Right lung (tissue), 10 donors: ENCODE measurements around the gene IKZF3. TPM values are rescaled to one million over a fixed set of nuclear protein-coding genes. Genes with fewer than 3 reads are reported as not detected.
"Not testable (repeated sequence)": the region's sequence is repeated elsewhere in the genome, so short reads cannot be mapped to it uniquely, and the experiment has no call there.

Source experiments
- DNase-seq, 2 donors: peaks; one replicate each; pipeline ENCODE4 v3.0.0-alpha.2; 2013
- long read RNA-seq, 8 donors: transcript quantifications; one replicate each; lab custom pipeline, GENCODE V29; 2026
- polyA plus RNA-seq, 5 donors: library from polyadenylated mRNA; unstranded; fragments of 120-200 nt; gene quantifications; one replicate each; pipeline versions ENCODE4 v1.2.1 to v1.2.3, GENCODE V29; 2013; ENCODE audit warnings: inconsistent platforms in 1 of 5, low replicate concordance in 1 of 5; ENCODE audit not compliant: insufficient read length in 5 of 5, insufficient read depth in 1 of 5

The IKZF3 gene
- 1 to 10 TPM; 1.1 to 1.8 (median 1.3) TPM for polyA plus RNA-seq
- long read RNA-seq, donor 1, result 0 reads
- long read RNA-seq, donor 2, result 0 reads
- long read RNA-seq, donor 3, partial matches to known transcripts, result 6 of 6 reads
- long read RNA-seq, donor 3, other reads (novel, unspliced or antisense), result 0 of 6 reads
- long read RNA-seq, donor 4, result 0 reads
- long read RNA-seq, donor 5, result 0 reads
- long read RNA-seq, donor 6, result 0 reads
- long read RNA-seq, donor 7, result 0 reads
- long read RNA-seq, donor 8, result 0 reads

DNA sequence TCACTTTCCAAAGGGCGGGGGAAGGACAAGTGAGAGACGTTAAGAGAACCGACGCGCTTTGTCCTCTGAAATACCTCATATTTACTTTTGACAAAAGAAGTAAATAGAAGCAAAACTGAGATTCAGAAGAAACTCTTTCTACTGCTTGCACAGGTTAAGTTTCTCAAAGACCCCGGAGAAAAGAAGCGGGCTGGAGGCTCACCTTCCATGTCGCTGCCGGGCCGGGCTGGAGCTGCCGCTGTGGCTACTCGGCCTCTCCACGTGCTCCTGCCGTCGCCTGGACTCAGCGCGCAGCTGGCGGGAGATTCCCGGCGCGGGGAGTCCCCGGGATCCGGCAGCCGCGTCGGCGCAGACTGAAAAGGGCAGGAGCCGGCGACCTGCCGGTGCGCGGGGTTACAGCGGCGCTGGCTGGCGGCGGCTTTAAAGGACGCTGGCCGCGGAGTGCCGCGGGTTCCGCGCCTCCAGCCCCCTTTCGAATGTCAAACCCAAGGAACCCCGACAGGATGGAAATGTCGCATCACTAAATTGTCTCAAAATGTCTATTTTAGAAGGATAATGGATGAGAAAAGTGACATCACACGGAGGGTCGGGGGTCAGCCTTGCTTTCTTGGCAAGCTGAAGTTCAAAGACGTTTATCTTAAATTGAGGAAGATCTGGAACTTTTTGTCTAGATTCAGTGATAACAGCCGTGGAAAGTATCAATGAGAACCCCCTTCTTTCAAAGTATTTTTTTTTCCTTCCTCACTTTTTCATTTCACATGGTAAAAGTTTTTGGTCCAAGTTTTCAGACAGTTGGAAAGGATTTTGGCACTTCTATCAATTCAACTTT lies at the start of gene IKZF3:
Gene IKZF3 (minus strand): TSS at position 395 of the 829 bp plus-strand sequence. CDS start 186 bp downstream, at position 209.
- peak; percentile 48 to 60 for DNase-seq

DNA sequence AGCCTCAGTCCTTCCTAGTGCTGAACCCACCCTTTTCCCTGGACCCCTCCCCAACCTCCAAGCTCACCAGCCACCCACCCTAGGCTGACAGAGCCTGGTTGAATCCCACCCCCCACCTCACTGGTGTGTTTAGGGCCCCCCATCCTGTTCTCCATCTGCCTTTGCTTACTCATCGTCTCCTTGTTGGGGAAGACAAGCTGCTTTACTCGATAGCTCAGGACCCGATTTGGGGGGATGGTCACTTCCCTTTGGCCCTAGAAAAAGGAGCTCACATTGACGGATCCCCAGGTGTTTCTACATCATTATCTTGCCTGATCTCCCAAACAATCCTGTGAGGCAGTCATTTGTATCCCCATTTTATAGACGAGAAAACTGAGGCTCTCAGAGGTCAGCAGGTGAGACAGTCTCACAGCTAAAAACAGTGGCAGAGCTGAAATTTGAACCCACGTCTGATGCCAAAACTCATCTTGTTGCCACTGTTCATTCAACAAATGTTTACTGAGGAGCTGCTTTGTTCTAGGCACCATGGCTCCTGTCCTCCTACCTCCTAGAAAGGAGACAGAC lies 44.8 kb upstream of the IKZF3 start:
- no peak for DNase-seq

DNA sequence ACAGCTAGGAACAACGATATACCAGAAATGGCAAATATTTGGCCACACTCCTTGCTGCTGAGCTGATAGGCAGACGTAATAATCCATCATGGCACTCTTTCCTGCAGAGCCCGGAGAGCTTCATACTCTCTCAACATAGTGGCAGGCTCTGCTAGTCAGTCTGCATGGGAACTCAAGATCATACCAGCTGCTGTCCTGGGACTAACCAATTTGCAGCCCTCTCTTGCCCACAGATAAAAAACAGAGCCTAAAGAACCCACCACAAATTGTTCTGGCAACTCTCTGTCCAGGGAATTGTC lies 40.8 kb upstream of the IKZF3 start:
- no peak for DNase-seq

DNA sequence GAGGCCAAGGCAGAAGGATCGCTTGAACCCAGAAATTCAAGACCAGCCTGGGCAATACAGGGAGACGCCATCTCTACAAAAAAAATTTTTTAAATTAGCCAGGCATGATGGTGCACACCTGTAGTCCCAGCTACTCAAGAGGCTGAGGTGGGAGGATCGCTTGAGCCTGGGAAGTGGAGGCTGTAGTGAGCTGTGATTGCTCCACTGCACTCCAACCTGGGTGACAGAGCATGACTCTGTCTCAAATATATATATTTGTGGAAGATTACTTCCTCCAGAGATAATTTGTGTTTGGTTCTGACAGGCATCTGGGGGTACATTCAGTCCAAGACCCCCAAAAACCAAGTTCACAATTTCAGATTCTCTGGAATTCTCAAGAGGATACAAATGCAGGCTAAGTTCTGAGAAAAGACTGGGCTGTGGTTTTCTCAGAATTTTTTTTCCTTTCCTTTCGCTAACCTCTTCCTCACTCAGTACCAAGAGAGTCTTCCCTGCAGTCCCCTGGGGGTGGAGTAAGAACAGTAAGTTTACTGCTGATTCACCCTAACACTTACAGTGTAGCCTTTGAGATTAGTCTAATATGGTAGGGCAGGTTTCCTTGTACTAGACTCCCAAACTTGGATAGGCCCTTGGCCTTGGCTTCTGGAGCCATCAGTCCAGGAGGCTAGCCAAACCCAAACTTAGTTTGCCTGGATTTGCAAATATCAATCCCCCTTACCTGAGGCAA lies 39.2 kb upstream of the IKZF3 start:
- DNase-seq, result no peak

DNA sequence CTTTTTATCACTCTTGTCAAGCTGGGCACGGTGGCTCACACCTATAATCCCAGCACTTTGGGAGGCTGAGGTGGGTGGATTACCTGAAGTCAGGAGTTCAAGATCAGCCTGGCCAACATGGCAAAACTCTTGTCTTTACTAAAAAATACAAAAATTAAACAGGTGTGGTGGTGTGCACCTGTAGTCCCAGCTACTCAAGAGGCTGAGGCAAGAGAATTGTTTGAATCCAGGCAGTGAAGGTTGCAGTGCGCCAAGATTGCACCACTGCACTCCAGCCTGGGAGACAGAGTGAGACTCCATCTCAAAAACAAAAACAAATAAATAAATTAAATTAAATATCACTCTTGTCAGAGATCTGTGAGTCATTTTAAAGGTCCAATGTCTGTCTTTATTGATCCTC lies 37.9 kb upstream of the IKZF3 start:
- not testable (repeated sequence) for DNase-seq

DNA sequence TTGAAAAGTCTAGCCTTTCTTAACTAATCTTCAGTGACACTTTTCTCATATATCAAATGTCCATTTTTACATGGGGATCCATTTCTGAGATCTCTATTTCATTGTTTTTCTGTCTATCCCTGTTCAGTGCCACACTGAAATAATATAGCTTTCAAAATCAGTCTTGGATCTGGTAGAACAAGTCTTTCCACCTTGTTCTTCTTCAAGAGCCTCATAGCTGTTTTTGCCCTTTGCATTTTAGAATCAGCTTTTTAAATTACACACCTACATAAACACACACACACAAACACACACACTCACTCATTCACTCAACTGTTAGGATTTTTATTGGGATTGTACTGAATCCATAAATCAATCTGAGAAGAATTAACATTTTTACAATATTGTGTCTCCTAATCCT lies 35.1 kb upstream of the IKZF3 start:
- peak; percentile 5 to 7 for DNase-seq

DNA sequence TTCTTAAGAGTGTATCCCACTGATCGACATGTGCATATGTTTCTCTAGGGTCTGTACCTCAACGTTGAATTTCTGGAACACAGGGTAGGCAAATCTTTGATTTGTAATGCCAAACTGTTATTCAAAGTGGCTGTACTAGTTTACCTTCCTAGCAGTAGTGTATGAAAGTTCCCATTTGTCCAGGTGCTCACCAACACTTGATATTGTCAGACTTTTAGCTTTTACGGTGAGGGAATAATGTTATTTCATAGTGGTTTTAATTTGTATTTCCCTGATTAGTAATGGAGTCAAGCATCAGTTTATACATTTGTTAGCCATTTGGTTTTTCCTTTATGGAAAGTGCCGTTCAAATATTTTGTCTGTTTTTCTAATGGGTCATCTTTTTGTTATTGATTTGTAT lies 34.0 kb upstream of the IKZF3 start:
- no peak for DNase-seq

DNA sequence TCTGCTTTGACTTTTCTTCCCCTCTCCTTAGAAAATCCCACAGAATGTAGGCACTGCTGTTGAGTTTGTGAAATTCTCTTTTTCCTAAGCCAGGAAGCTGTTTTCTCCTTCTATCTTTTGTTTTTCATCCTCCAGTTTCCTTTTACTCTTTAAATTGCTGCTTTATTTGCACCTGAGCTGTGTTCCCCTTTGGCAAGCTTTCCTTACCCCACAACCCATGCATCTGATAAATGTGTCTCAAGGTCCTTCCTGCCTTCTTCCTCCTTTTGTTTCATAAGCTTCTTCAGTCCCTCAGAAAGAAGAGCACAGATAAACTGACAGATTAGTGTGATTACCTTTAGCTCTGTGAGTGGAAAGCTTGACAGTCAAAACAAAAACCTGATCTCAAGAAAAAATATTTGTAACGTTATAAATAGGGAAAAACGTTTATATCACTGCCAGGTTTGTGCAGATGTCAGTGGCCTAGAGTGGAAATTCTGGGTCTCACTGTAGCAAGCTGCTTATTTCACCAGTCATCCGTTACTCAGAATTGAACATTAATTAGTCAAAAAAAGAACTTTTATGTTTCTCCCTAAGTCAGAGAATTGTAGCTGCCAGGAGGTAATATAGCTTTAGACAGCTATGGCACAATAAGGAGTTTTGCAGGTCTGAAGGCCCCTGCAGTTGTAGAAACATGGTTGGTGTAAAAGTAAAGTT lies 30.7 kb upstream of the IKZF3 start:
- no peak for DNase-seq

DNA sequence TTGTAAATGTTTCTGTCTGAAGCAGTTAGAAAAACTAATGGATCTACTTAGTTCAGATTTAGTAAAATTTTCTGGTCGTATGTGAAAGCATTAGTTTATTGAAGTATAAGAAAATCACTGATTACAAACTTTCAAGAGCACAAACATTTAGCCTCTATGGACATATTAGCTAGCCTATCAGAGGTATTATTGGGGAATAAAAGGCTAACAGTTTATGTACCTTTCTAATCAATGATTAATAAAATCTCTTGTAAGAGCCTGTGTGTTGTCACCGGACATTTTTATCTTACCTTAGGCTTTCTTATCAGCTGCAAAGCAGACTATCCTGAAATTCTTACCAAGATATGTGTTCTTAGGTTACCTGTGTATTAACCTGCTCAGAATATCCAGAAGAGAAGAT lies 25.1 kb upstream of the IKZF3 start:
- DNase-seq, result no peak

DNA sequence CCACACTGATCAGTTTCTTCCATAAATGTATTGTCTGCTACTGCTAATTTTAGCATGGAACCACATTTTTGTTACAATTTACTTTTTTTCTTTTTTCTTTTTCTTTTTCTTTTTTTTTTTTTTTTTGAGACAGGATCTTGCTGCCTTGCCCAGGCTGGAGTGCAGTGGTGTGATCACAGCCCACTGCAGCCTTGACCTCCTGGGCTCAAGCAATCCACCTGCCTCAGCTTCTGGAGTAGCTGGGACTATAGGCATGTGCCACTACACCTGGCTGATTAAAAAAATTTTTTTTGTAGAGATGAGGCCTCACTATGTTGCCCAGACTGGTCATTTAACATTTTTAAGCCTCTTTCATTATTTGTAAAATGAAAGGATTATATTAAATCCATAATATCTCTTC lies 23.0 kb upstream of the IKZF3 start:
- no peak for DNase-seq

DNA sequence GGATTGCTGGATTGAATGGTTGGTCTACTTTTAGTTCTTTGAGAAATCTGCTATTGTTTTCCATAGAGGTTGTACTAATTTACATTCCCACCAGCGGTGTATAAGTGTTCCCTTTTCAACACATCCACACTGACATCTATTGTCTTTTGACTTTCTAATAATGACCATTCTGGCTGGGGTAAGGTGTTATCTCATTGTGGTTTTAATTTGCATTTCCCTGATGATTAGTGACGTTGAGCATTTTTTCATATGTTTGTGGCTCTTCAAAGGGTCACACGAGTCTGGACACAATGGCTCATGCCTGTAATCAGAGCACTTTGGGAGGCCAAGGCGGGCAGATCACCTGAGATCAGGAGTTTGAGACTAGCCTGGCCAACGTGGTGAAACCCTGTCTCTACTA lies 22.0 kb upstream of the IKZF3 start:
- not testable (repeated sequence) for DNase-seq

DNA sequence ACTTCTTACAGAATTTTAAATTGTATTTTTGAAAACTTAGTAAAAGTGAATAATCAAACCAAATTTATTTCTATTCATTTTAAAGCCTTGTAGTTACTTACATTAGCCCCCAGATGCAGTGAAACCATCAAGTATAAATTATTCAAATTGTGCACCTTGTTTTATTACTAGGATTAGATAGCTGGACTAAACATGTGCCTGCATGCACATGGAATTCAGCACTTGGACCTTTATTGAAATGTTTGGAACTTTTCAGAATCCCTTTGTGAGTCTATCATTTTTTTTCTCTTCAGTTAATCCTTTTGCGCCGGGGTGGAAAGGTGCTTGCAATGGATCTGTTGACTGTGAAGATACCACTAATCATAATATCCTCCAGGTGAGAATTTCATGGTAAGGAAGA lies 8.6 kb upstream of the IKZF3 start:
- no peak for DNase-seq

DNA sequence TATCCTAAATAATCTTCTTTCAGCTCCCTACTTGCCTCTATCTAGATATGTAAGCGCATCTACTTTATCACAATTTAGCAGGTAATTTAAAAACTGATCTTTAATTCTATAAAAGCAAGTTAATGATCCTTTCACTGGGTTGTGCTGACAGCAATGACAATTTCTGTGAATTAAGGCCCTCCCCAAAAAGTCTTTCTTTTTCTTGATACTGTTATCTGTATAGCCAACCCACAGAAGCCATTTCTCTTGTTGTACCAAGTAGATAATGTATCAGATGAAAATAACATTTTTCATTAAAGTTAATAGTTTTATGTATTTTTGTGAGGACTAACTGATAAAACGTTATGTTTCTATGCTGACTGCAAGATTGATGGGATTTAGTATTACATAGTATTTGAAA lies 7.7 kb upstream of the IKZF3 start:
- DNase-seq, result no peak

DNA sequence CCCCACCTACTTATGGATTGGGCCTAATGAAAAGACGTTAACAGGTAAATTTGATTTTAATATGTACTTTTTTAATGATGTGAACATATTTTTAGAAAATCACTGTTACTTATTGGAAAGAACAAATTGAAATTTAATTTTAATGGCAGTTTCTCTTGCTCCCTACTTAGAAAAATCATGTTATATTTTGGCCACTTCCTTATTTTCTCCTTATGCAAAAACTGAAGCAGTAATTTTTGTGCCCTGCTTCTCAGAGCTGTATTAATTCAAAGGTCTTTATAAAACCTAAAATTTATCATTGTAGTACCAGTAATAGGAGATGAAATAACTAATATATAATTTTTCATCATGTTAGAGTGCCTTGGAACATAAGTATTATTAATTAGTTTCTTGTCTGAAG lies 6.7 kb upstream of the IKZF3 start:
- no peak for DNase-seq

DNA sequence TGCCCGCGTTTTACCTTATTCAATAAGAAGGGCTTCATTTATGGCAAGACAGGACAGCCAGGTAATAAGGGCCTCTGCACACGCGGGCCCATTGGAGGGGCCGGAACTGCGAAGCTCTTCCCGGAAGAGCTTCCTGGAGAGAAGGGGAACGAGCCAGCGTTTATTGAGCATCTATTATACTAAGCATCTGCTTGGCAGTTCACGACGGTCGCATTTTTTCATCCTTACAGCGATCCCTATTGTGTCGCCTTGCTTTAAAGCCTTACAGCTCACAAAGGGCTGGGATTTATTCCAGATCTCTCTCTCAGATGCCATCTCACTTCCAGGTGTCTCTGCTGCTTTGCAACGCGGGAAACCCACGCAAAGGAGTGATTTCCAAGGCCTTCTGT lies 4.4 kb upstream of the IKZF3 start:
- no peak for DNase-seq

DNA sequence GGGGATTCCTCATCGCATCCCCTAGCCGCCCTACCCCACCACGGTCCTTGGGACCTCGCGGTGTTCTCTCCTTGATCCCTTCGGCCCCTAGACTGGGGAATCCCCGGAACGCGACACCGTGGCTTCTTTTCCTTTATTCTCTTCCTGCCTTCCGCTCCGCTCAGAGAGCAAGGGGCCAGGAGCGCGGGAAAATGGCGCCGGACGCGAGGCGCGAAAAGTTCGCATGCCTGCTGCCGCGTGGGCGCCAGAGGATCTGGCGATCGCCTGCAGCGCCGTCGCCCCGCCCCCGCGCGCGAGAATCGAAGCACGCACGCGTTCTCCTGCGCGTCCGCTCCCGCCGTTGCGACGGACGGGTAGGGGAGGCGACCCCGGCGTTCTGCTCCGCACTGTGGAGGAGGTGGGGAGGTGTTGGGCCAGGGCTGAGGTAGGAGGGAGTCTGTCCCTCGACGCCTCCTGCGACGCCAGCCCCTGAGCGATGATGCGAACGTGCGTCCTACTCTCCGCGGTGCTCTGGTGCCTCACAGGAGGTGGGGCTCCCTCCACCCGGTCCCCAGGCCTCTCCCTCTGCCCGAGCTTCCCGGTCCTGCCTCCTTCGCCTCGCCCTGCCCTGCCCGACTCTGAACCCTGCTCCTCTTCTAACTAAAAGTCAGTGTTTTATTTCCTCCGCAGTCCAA lies 3.9 kb upstream of the IKZF3 start, which contains the start of gene ZPBP2:
Gene ZPBP2 (plus strand): TSS at position 323 of the 674 bp plus-strand sequence. CDS start 153 bp downstream, at position 476.
- DNase-seq, result no peak

DNA sequence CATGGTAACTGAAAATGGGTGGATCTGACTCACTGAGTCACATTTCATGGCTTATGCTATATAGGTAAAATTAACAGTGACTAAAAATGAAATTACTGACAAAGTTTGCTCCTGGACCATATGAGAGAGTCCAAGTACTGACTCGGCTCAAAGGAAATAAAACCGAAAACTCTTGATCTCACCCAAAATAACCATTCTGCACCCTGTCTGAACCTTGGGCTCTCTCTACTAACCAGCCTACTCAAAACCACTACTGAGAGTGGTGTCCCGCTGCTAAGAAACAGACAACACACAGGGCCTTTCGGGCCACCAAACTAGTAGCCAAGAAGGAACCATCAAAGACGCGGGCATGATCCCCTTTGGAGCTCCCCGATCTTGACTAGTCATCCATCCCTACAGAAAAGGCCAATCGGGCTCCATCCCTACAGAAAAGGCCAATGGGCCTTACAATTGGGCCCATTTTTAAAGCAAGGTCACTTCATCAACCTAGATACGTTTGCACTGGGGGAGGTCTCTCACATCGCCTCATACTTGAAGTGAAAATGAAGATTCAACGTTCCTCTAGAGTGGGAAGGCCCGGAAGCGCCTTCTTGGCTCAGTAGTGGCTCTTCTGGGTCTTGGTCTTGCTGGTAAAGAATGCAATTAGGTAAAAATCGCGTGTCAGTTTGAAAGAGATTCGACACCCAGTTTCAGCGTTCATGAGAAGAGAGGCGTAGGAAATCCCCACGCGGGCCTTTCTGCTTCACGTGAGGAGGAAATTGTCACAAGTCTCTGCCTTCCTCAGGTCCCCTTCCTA lies 3.2 kb upstream of the IKZF3 start:
- no peak for DNase-seq

DNA sequence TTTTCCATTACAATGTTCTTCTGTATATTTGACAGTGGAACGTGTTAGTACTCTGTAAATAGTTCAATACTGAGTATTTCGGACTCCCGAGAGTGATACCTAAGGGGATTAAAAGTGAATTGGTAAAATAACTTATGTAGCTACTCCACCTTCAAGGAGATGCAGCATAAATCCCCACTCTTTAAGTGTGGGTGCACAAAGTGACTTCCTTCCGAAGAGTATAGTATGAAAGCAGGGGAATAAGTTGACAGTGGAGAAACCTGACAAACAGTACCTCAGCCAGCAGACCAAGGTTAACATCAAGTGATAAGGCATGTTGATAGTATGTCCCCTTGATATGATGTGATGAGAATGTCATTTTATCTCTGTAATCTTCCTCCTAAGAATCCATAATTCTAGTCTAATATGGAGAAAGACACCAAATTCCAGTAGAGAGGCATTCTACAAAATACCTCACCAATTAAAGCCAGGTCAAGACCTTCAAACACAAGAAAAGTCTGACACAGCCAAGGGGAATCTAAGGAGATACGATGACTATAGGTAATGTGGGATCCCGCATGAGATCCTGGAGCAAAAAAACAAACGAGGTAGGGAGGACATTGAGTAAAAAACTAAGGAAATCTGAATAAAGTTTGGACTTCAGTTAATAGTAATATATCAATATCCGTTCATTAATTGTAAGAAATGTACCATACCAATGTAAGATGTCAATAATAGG lies 2.1 kb upstream of the IKZF3 start:
- no peak for DNase-seq

DNA sequence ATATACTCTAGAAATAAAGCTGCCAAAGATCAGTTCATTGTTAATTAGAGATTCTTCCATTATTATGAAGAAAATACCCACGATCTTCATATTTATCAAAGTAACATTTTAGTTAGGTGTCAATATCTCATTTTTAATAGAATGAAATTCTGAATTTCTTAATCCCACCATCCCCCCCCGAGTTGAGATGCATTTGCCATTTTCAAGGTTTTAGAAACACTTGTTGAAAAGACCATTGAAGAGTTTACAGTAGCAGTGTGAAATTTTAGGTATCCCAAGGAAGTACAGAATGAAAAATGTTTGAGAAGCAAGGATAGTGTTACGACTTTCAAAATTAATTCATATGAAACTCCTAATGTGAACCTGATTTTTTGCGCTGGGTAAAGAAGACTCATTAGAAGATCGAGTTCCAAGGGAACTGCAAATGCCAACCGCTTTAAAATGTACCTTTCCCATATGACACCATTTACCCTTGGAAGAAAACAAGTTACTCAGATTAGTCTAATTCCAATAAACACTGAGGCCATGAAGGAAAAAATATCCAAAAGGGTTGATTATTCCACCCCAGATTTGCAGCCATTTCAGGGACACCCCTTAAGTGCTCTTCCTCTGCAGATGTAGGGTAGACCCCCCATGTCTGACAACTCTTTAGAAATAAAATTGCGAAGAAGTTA lies 731 bp downstream of the IKZF3 start:
- no peak for DNase-seq
